ENCODE results near the gene BAMBI. TPM values are rescaled to one million over a fixed set of nuclear protein-coding genes. Genes with fewer than 3 reads are reported as not detected.
"Not testable (repeated sequence)": the region's sequence is repeated elsewhere in the genome, so short reads cannot be mapped to it uniquely, and the experiment has no call there.

BAMBI gene, protein sequence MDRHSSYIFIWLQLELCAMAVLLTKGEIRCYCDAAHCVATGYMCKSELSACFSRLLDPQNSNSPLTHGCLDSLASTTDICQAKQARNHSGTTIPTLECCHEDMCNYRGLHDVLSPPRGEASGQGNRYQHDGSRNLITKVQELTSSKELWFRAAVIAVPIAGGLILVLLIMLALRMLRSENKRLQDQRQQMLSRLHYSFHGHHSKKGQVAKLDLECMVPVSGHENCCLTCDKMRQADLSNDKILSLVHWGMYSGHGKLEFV
- 8.2 TPM for polyA plus RNA-seq (2013, experiment 1 of 2; ENCODE audit: insufficient read length)
- 9.1 TPM for polyA plus RNA-seq (2013, experiment 2 of 2; ENCODE audit: insufficient read length)

GRCh38 chr10:28676968-28677887, at the start of gene BAMBI:
Gene BAMBI (plus strand): TSS chr10:28677521. CDS start chr10:28677898, 377 bp downstream.
- DNase-seq = peak; percentile 91

GRCh38 chr10:28628184-28628893, 49.0 kb upstream of the BAMBI start:
- peak; percentile 72 for DNase-seq

DNA sequence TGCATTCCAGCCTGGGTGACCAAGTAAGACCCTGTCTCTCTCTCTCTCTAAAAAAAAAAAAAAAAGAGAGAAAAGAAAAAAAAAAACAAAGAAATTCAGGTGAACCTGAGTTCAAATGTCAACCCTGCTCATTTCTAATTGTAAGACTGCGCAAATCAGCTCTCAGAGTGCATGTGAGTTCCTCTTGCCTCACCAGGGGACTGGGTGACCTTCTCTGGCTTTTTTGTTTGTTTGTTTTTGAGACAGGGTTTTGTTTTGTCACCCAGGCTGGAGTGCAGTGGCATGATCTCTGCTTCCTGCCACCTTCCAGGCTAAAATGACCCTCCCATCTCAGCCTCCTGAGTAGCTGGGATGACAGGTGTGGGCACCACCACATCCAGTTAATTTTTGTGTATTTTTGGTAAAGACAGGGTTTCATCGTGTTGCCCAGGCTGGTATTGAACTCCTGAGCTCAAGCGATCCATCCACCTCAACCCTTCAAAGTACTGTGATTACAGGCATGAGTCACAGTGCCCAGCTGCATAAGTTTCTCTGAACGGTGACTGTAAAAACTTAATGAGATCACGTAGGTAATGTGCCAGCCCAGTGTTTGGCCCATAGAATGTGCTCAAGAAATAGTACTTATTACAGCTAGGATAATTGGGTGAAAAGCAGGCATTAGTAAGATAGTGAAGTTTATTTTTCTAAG, 45.3 kb upstream of the BAMBI start:
- DNase-seq = no peak

- no peak for DNase-seq
Observed at GRCh38 chr10:28632584-28632945, 44.8 kb upstream of the BAMBI start.

GRCh38 chr10:28633750-28634149, 43.6 kb upstream of the BAMBI start:
- DNase-seq = no peak

- no peak for DNase-seq
Observed at GRCh38 chr10:28637346-28637745, 40.0 kb upstream of the BAMBI start.

GRCh38 chr10:28638392-28638791, 38.9 kb upstream of the BAMBI start:
- no peak for DNase-seq

DNA sequence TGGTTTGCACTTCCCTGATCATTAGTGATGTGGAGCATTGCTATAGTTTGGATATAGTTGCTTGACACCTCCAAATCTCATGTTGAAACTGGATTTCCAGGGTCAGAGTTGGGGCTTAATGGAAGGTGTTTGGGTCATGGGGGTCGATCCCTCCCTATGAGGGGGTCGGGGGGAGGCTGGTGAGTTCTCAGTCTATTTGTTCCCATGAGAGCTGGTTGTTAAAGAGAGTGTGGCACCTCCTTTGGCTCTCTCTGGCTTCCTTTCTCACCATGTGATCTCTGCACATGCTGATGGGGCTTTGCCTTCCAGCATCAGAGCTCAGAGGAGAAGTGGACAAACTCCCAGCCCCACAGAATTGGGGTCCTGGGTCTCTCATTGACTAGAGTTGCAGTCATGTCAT, 36.8 kb upstream of the BAMBI start:
- no peak for DNase-seq

GRCh38 chr10:28644647-28645046, 32.7 kb upstream of the BAMBI start:
- no peak for DNase-seq

DNA sequence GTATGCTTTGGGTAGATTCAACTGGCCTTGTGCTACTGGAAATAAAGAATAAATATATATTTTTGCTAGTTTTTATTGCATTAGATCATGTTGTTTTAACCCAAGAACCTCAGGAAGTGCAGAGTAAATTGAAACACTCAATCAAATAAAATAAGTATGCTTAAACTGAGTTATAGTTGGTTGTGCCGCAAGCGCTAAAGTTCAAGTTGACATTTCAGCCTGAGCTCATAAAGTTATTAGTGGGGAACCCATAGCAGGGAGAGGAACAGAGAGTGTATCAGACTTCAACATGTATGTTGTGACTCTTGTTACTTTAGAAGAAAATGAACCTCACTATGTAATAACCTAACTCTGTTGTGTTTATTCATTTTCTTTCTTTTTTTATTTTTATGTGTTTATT, 25.2 kb upstream of the BAMBI start:
- DNase-seq = no peak

- no peak for DNase-seq
Observed at GRCh38 chr10:28652703-28653102, 24.6 kb upstream of the BAMBI start.

DNA sequence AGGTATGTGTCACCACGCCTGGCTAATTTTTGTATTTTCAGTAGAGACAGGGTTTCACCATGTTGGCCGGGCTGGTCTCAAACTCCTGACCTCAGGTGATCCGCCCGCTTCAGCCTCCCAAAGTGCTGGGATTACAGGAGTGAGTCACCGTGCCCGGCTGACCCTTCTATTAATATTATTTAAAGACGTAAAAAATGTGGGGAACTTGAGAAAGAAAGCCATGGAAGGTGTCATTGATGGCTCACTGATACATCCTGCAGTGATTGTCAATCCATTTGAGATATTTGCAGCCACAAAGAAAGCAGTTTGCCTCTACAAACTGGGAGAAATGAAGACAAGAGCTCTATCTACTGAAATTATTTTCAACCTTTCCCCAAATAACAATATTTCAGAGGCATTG, 18.5 kb upstream of the BAMBI start:
- not testable (repeated sequence) for DNase-seq

DNA sequence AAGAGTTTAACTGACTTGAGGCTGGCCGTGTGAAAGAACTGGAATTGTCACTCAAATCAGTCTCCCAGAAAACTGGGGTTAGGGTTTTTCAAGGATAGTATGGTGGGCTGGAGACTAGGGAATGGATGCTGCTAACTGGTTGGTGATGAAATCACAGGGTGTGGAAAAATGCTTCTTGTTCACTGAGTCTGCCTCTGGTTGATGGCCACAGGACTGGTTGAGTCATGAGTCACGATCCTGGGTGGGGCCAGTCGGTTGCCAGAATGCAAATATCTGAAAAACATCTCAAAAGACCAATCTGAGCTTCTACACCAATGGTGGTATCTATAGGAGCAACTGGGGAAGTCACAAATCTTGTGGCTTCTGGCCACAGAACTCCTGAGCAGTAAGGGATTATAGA, 16.3 kb upstream of the BAMBI start:
- peak; percentile 90 for DNase-seq

GRCh38 chr10:28663576-28664368, 13.5 kb upstream of the BAMBI start:
- DNase-seq = peak; percentile 83

GRCh38 chr10:28664369-28664740, 13.0 kb upstream of the BAMBI start:
- peak; percentile 60 for DNase-seq

DNA sequence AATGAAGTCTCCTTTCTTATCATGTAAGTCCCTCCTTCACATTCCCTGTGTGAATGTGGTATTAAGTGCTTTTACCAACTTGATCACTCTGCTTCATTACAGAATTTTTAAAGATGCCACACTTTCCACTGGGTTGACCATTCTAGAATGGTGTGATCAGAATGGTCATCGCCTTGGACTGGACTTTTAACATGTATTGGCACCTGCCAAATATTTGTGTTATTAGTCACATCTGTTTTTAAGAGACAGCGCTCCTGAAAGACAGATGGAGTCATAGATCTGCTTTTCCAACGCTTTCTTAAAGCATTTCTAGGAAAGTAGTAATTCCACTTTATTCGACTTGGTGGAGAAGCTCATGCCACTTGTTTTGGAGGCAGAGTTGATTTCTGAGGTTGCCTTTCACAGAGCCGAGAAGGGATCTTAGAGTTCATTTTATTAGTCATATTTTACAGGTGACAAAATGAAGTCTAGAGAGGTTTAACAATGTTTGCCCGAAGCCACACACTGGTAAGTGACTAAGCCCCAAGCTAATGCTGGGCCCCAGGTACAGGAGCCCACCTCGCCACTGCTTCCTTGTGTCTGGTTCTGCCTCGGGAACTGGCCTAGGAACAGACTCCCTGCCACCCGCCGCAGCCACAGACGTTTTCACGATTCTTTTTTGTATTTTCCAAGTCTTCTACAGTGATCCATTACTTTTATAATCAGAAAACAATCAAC, 10.4 kb upstream of the BAMBI start:
- DNase-seq = no peak

- peak; percentile 30 for DNase-seq
Observed at GRCh38 chr10:28668363-28669226, 8.7 kb upstream of the BAMBI start.

- no peak for DNase-seq
Observed at GRCh38 chr10:28669227-28670173, 7.8 kb upstream of the BAMBI start.

DNA sequence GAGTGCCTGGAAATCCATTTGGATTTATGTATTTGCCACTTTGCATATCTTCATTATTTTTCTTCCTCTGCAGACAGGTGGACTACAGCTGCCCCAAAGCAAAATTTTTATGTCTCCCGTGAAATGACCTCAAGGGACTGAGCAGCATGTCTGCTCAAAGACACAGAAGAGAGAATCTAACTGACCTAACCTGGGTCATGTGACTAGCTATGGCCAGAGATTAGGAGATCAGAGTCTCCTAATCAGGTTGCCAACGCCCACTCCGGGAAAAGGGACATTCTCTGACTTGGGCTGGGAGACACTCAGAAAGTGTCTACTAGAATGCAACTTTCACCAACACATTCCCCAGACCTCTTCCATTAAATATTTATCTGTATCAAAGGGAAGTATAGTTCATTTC, 2.5 kb upstream of the BAMBI start:
- no peak for DNase-seq
